Spinal cord (tissue), 10 donors: ENCODE data around the gene PLA2G12B. TPM values are rescaled to one million over a fixed set of nuclear protein-coding genes. Genes with fewer than 3 reads are reported as not detected.
"Not testable (repeated sequence)": the region's sequence is repeated elsewhere in the genome, so short reads cannot be mapped to it uniquely, and the experiment has no call there.

ENCODE experiments used
- DNase-seq, 6 donors: peaks; one replicate each; pipeline versions ENCODE4 v3.0.0 to v3.0.0-alpha.2; 2013 to 2015; ENCODE audit warnings: low spot score in 6 of 6, low read depth in 4 of 6
- H3K27ac ChIP-seq: one replicate; pipeline ENCODE4 v1.5.1; 2013; ENCODE audit warnings: low read depth, low read length, control low read depth
- H3K27me3 ChIP-seq: one replicate; pipeline ENCODE4 v1.6.1; 2013; ENCODE audit warnings: low read length; ENCODE audit not compliant: control insufficient read depth, insufficient read depth
- H3K36me3 ChIP-seq: one replicate; pipeline ENCODE4 v1.6.1; 2013; ENCODE audit warnings: low read length; ENCODE audit not compliant: control insufficient read depth, insufficient read depth
- H3K4me1 ChIP-seq: one replicate; pipeline ENCODE4 v1.6.1; 2013; ENCODE audit warnings: low read length; ENCODE audit not compliant: control insufficient read depth, insufficient read depth
- H3K4me3 ChIP-seq: one replicate; pipeline ENCODE4 v1.5.1; 2013; ENCODE audit warnings: low read depth, low read length, control low read depth
- H3K9me3 ChIP-seq: one replicate; pipeline ENCODE4 v1.6.1; 2013; ENCODE audit warnings: low read length; ENCODE audit not compliant: control insufficient read depth, insufficient read depth
- WGBS: methylation state at CpG from one replicate; pipeline ENCODE4 v1.1.5; 2013; ENCODE audit warnings: missing lambda C conversion rate; ENCODE audit not compliant: insufficient coverage; 5-methylcytosine and 5-hydroxymethylcytosine counted together
- long read RNA-seq, 4 donors: transcript quantifications; one replicate each; lab custom pipeline, GENCODE V29; 2026
- polyA plus RNA-seq, 2 donors: library from polyadenylated mRNA; unstranded; fragments of 120-200 nt; gene quantifications; one replicate each; pipeline ENCODE4 v1.2.1, GENCODE V29; 2013; ENCODE audit not compliant: insufficient read length in 2 of 2
- total RNA-seq, 2 donors: library from RNA; depleted of rRNA in 1 of 2; stranded (reverse); fragments of 120-200 nt in 1 of 2; fragments of >200 nt in 1 of 2; gene quantifications; one replicate each; pipeline versions ENCODE4 v1.2.3 to v1.2.4, GENCODE V29; 2013 to 2014
- donor health status: healthy.

The PLA2G12B gene, protein sequence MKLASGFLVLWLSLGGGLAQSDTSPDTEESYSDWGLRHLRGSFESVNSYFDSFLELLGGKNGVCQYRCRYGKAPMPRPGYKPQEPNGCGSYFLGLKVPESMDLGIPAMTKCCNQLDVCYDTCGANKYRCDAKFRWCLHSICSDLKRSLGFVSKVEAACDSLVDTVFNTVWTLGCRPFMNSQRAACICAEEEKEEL
- total RNA-seq (not detected), polyA plus RNA-seq (under 1 TPM in 1 of 2 donors, not detected in 1; 0.18 TPM)
- long read RNA-seq, donor 1, result 0 reads
- long read RNA-seq, donor 2, result 0 reads
- long read RNA-seq, donor 3, result 0 reads
- long read RNA-seq, donor 4, result 0 reads

DNA sequence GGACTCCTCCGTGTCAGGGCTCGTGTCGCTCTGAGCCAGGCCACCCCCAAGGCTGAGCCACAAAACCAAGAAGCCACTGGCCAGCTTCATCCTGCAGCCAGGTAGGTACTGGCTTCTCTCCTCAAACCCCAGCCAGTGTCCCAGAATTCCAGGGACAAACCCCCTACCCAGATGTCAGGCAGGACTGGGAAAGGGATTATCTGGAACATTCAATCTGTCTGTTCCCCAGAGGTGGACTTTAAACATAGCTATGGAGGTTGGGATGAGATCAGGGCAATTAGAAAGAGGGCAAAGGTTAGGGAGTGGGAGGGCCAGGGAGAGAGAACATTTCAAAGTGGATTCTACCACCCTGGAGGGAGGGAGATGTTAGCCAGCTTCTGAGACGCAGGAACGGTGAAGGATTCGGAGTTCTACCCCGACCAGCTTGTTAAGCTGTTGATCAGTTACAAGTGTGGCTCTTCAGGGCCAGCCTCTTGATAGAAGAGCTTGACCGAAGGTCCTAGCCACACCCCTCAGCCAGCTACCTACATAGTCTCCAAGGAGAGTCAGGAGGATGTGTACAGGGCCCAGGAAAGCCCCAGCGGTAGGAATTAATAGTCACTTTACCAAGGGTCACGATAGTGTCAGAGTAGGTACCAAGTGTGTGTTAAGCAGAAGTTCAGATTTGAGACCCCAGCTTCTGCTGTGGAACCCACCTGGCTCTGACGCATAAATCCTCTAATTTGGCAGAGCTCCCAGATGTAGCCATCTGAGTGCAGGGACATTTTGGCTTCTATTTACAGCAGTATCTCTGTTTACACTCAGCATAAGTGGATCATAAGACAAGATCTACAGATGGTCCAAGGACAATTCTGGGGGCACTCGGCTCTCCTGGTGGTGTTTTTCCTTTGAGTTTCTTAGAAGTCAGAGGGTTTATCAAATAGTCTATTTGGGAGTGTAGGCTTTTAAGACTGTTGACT, at the start of gene PLA2G12B:
TSS of gene PLA2G12B (minus strand) at position 211 of the 959 bp plus-strand sequence. CDS start at position 90, 121 bp downstream.
- Histone ChIP-seq H3K4me3 (no peak within 1 kb of the TSS), H3K36me3 (no peaks in the 10 kb centered on the region), H3K27me3 (no peaks in the 10 kb centered on the region), H3K9me3 (no peaks in the 10 kb centered on the region), H3K4me1 (peaks cover 4% of the 10 kb centered on the region), H3K27ac (no peak within 1 kb of the TSS)
- WGBS, result 58% methylated on average over 6 of the region's 12 CpGs
- peak in 2 of 6 donors; percentile 15 to 54 for DNase-seq

DNA sequence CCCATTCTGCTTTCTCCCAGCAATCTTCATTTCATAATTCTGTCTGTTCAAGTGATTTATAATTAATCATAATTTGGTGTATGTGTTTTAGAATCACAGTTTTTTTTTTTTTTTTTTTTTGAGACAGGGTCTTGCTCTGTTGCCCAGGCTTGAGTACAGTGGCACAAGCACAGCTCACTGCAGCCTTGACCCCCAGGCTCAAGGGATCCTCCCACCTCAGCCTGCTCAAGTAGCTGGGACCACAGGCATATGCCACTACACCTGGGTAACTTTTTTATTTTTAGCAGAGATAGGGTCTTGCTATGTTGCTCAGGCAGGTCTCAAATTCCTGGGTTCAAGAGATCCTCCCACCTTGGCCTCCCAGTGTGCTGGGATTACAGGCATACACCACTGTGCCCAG, 49.2 kb upstream of the PLA2G12B start:
- Histone ChIP-seq H3K4me3 (no peak overlapping the region), H3K4me1 (no peaks in the 10 kb centered on the region), H3K9me3 (no peaks in the 10 kb centered on the region), H3K27me3 (no peaks in the 10 kb centered on the region), H3K36me3 (peaks cover 10% of the 10 kb centered on the region), H3K27ac (no peak overlapping the region)
- DNase-seq, result no peak

GRCh38 chr10:73000973-73001372, 46.4 kb upstream of the PLA2G12B start:
- Histone ChIP-seq H3K27me3 (no peaks in the 10 kb centered on the region), H3K9me3 (peaks cover 3% of the 10 kb centered on the region), H3K27ac (no peak overlapping the region), H3K36me3 (peaks cover 8% of the 10 kb centered on the region), H3K4me3 (no peak overlapping the region), H3K4me1 (no peaks in the 10 kb centered on the region)
- 100% methylated on average over 2 of the region's 3 CpGs for WGBS
- no peak for DNase-seq

- no peak overlapping the region for H3K4me3 ChIP-seq
- no peaks in the 10 kb centered on the region for H3K36me3 ChIP-seq
- H3K27ac ChIP-seq, result no peak overlapping the region
- peaks cover 3% of the 10 kb centered on the region for H3K9me3 ChIP-seq
- DNase-seq, result no peak
- H3K27me3 ChIP-seq, result no peaks in the 10 kb centered on the region
- no peaks in the 10 kb centered on the region for H3K4me1 ChIP-seq
- 80% methylated on average over 1 of the region's 2 CpGs for WGBS
These were observed 42.5 kb upstream of the PLA2G12B start for GRCh38 chr10:72997099-72997498.

DNA sequence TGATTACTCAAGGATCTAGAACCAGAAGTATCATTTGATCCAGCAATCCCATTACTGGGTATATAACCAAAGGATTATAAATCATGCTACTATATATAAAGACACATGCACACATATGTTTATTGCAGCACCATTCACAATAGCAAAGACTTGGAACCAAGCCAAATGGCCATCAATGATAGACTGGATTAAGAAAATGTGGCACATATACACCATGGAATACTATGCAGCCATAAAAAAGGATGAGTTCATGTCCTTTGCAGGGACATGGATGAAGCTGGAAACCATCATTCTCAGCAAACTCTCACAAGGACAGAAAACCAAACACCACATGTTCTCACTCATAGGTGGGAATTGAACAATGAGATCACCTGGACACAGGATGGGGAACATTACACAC, 40.9 kb upstream of the PLA2G12B start:
- H3K9me3 ChIP-seq, H3K27me3 ChIP-seq, H3K36me3 ChIP-seq, H3K27ac ChIP-seq, DNase-seq, H3K4me3 ChIP-seq, H3K4me1 ChIP-seq: not testable (repeated sequence)

GRCh38 chr10:72989771-72990170, 35.2 kb upstream of the PLA2G12B start:
- not testable (repeated sequence) for DNase-seq, H3K4me3 ChIP-seq, H3K36me3 ChIP-seq, H3K27me3 ChIP-seq, H3K4me1 ChIP-seq, H3K9me3 ChIP-seq, H3K27ac ChIP-seq
- 76% methylated on average over 6 of the region's 7 CpGs for WGBS

GRCh38 chr10:72984618-72985017, 30.0 kb upstream of the PLA2G12B start:
- not testable (repeated sequence) for H3K27ac ChIP-seq, H3K4me1 ChIP-seq, H3K4me3 ChIP-seq, H3K36me3 ChIP-seq, H3K27me3 ChIP-seq, DNase-seq, H3K9me3 ChIP-seq
- WGBS, result 100% methylated on average over 1 of the region's 4 CpGs

DNA sequence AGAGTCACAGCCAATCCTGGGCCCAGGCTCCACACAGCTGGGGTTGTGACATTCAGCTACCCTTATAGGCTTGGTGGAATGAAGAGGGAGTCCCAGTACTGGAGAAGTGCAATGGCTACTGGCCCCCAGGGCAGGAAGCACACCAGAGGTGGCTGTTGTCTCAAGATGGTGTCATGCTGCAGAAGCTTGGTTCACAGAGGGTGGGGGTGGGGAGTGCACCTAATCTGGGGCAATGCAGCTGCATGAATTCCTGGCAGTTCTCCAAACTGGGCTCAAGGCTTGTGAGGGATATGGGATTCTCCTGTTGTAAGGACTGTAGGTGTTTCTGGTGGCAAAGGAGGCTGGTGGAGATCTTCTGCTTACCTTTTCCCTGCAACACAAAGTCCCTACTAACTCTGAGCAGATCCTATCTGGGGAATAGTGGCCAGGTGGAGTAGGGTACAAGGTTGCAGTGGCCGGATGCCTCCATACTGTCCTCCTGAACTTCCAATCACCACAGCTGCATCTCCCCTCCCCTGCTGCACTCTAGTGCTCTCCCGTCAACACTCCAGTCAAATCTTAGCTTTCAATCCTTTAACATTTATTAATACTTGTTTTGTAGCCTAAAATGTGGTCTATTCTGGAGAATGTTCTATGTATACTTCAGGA, 27.4 kb upstream of the PLA2G12B start:
- Histone ChIP-seq H3K9me3 (peaks cover 7% of the 10 kb centered on the region), H3K4me3 (no peak overlapping the region), H3K27ac (no peak overlapping the region), H3K36me3 (no peaks in the 10 kb centered on the region), H3K4me1 (no peaks in the 10 kb centered on the region), H3K27me3 (no peaks in the 10 kb centered on the region)
- 100% methylated on average over 1 of the region's 2 CpGs for WGBS
- DNase-seq, result no peak

DNA sequence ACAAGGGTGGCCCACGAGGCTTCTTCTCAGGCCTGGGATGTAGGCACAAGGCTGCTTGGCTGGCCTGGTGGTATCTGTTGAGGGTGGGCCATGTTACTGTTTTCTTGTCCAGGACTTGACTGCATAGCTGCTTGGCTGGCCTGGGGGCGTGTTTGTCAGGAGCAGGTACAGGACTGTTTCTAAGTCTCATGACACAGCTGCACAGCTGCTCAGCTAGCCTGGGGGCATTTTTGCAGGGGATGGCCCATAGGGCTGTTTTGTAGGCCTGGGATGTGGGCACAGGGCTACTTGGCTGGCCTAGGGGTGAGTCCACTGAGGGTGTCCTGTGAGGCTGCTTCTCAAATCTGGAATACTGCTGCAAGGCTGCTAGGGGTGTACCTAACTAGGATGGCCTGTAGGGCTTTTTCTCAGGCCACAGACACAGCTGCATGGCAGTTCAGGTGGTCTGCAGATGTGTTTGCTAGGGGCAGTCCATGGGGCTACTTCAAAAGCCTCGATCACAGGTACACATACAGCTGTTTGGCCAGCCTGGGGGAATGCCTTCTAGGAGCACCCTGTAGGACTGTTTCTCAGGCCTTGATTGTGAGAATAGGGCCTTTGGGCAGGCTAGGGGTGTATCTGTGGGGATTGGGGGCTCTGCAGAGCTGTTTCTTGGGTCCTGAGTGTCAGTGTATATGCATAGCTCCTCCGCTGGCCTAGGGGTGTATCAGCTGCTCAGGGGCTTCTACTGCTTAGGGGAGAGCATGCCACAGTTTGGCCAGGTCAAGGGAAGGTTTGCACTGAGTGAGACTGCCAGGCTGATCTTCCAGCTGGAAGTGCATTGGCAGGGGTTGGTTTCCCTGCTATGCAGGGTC, 26.6 kb upstream of the PLA2G12B start:
- WGBS, result 85% methylated on average over 4 of the region's 4 CpGs
- DNase-seq, result no peak
- peaks cover 11% of the 10 kb centered on the region for H3K9me3 ChIP-seq
- H3K27me3 ChIP-seq, result no peaks in the 10 kb centered on the region
- no peaks in the 10 kb centered on the region for H3K36me3 ChIP-seq
- H3K4me3 ChIP-seq, result no peak overlapping the region
- H3K27ac ChIP-seq, result no peak overlapping the region
- no peaks in the 10 kb centered on the region for H3K4me1 ChIP-seq
